Esophagus muscularis mucosa (tissue), 4 donors: Measurements from ENCODE around the gene SLC24A4. TPM values are rescaled to one million over a fixed set of nuclear protein-coding genes. Genes with fewer than 3 reads are reported as not detected.

Experiments
- DNase-seq: peaks from one replicate; pipeline ENCODE4 v3.0.0-alpha.2; 2017; ENCODE audit errors: extremely low spot score
- H3K27ac ChIP-seq, 4 donors: fragments of 200-600 bp; sonication (generic); replicated peaks in 1 of 4; 1 replicate in 3 of 4; 2 replicates in 1 of 4; pipeline ENCODE4 v1.5.1; 2016 to 2019; ENCODE audit warnings: mild to moderate bottlenecking in 1 of 4
- H3K27me3 ChIP-seq, 4 donors: fragments of 200-600 bp; sonication (generic); one replicate each; pipeline versions ENCODE4 v1.5.1 to v1.6.0; 2016 to 2019
- H3K36me3 ChIP-seq, 4 donors: fragments of 200-600 bp; sonication (generic); one replicate each; pipeline ENCODE4 v1.5.1; 2016 to 2019
- H3K4me1 ChIP-seq, 4 donors: fragments of 200-600 bp; sonication (generic); one replicate each; pipeline ENCODE4 v1.5.1; 2016 to 2019
- H3K4me3 ChIP-seq, 4 donors: fragments of 200-600 bp; sonication (generic); 1 replicate in 2 of 4; 2 replicates in 2 of 4; pipeline ENCODE4 v1.5.1; 2016 to 2019; ENCODE audit warnings: mild to moderate bottlenecking in 4 of 4, moderate library complexity in 1 of 4
- H3K9me3 ChIP-seq, 4 donors: fragments of 200-600 bp; sonication (generic); 1 replicate in 3 of 4; 2 replicates in 1 of 4; pipeline ENCODE4 v1.5.1; 2016 to 2019
- EP300 ChIP-seq: sonication (generic); formaldehyde crosslinking; IDR thresholded peaks from one replicate; pipeline ENCODE4 v1.6.1; 2017; ENCODE audit warnings: antibody characterized with exemption
- POLR2A ChIP-seq: fragments of 450-650 bp; IDR thresholded peaks from one replicate; pipeline ENCODE4 v1.6.1; 2017; ENCODE audit warnings: antibody characterized with exemption, moderate library complexity, mild to moderate bottlenecking, low read depth
- POLR2AphosphoS5 ChIP-seq, 2 donors: sonication (generic); formaldehyde crosslinking; IDR thresholded peaks; one replicate each; pipeline ENCODE4 v1.6.1; 2017; ENCODE audit warnings: antibody characterized with exemption in 2 of 2
- WGBS: methylation state at CpG from one replicate; pipeline ENCODE4 v1.1.5; 2018; 5-methylcytosine and 5-hydroxymethylcytosine counted together
- intact Hi-C: fragments of 100-400 bp; cut with DNase I; formaldehyde crosslinking; loops from one replicate; pipeline ENCODE4 v1.15.1; 2023
- total RNA-seq, 4 donors: library from RNA; depleted of rRNA; stranded (reverse); fragments of >200 nt; gene quantifications; one replicate each; pipeline versions ENCODE4 v1.1.0 to v1.2.1, GENCODE V29; 2016
- TF ChIP-seq, protein P1 (sequence below), 3 experiments: fragments of 200-600 bp in 2 of 3; fragments of 450-650 bp in 1 of 3; sonication (generic) in 2 of 3; IDR thresholded peaks; one replicate each; pipeline ENCODE4 v1.5.1; 2017 to 2019; ENCODE audit warnings: antibody characterized with exemption in 3 of 3, mild to moderate bottlenecking in 2 of 3, moderate library complexity in 1 of 3

Gene SLC24A4
- total RNA-seq, 4 donors from 2014 or later = 1.7 to 2.9 (median 2.1) TPM

DNA sequence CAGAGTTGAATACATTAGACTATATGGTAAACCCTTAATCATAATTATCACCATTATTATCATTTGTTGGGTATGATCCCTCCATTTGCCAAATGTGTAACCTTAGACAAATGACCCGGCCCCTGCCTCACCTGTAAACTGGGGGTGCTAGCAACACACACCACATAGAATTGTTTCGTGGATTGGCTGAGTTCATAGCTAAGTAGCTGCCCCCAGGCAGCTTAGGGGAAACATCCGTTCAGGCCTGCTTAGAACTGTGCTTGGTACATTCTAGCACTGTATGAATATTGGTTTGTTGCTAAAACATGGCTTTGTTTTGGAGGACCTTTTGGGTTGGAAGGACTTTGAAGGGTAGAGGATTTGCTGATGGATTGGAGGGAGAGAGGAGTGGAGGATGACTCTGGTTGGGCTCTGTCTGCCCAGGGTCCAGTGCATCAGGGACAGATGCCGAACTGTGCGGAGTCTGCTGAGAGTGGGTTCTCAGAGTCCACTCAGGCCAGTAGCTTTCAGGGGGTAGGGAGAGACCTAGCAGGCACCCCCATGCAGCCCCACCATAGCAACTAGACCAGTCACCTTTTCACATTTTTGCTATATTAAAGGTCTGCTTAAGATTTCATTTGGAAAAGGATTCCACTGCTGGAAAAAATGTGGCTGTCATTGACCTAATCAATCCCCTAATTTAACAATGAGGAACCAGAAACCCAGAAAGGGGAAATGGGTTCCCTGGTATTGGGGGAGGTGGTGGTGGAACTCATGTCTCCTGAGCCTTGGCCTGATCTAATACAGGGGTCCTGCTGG lies 192.8 kb downstream of the SLC24A4 start:
- Histone ChIP-seq H3K27me3 (no peaks in the 10 kb centered on the region), H3K9me3 (no peaks in the 10 kb centered on the region), H3K4me3 (peak overlapping the region in 3 of 4 donors; percentile 66 to 90 (median 77)), H3K36me3 (no peaks in the 10 kb centered on the region), H3K27ac (no peak overlapping the region), H3K4me1 (peaks cover 24 to 62% (median 48%) of the 10 kb centered on the region in 4 donors)
- DNase-seq = no peak
- TF ChIP-seq EP300 (no peak), POLR2A (no peak), POLR2AphosphoS5 (IDR thresholded peaks at IDR 0.05) (no peak)
- TF ChIP-seq, protein P1, sequence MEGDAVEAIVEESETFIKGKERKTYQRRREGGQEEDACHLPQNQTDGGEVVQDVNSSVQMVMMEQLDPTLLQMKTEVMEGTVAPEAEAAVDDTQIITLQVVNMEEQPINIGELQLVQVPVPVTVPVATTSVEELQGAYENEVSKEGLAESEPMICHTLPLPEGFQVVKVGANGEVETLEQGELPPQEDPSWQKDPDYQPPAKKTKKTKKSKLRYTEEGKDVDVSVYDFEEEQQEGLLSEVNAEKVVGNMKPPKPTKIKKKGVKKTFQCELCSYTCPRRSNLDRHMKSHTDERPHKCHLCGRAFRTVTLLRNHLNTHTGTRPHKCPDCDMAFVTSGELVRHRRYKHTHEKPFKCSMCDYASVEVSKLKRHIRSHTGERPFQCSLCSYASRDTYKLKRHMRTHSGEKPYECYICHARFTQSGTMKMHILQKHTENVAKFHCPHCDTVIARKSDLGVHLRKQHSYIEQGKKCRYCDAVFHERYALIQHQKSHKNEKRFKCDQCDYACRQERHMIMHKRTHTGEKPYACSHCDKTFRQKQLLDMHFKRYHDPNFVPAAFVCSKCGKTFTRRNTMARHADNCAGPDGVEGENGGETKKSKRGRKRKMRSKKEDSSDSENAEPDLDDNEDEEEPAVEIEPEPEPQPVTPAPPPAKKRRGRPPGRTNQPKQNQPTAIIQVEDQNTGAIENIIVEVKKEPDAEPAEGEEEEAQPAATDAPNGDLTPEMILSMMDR (IDR thresholded peaks at IDR 0.05) = no peak
- intact Hi-C loops = no loop called here
- WGBS = 89% methylated on average over 5 of the region's 5 CpGs

DNA sequence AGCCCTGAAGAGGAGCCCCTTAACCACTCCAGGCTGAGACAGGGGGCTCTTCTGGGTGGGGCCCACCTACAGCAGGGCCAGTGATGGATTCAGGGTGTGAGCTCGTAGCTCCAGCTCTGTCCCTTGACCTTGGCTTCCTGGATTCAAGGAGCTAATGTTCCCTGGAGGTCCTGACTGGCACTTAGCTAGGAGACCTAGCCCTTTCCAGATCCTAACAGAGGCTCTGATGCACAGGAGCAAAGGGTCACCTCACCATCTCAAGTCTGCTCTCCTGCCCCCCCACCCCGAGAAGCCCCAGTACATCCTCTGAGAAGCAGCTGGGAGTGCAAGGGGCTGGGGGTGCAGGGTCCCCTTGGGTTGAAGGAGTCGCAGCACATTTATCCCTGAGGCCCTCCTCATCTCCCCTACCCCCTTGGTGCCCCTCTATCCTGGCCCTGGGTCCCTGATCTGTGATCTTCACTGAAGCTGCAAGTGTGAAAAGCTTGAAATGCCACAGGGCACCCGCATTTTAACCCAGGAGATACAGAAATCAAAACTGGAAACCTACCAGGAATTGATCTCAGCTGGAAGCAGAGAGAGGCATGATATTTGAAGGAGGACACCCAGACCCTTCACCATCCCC lies 193.5 kb downstream of the SLC24A4 start:
- TF ChIP-seq POLR2AphosphoS5 (IDR thresholded peaks at IDR 0.05) (no peak), EP300 (no peak)
- TF ChIP-seq, protein P1 (IDR thresholded peaks at IDR 0.05) = no peak
- H3K27ac ChIP-seq = no peak overlapping the region
- no peak overlapping the region for H3K4me3 ChIP-seq
- WGBS = 93% methylated on average over 3 of the region's 4 CpGs
- no peaks in the 10 kb centered on the region for H3K27me3 ChIP-seq
- H3K9me3 ChIP-seq = no peaks in the 10 kb centered on the region
- H3K36me3 ChIP-seq = no peaks in the 10 kb centered on the region
- peaks cover 19 to 59% (median 44%) of the 10 kb centered on the region in 4 donors for H3K4me1 ChIP-seq
- intact Hi-C loops = no loop called here
- no peak for DNase-seq

DNA sequence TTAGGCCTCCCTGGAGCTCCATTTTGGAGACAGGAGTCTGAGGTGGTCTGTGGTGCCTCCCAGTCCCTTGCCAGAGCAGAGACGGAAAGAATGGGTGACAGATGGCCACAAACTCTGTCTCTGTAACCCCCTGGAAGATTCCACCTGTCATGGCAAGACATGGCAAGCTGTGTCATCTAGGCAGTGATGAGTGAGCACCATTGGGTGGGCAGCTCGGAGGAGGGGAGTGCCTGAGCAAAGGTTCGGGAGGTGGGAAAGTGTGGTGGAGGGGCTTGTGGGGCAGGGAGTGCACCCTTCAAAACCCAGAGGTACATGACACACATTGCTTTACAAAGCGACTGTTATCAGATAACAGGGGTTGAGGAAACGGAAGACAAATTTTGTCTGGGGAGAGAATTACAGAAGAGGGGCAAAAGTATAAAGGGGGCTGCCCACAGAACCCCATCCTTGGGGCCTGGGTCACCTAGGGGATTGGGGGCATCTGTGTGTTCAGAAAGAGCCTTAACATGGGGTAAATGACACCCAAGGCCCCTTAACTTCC lies 194.1 kb downstream of the SLC24A4 start:
- WGBS = 95% methylated on average over 4 of the region's 5 CpGs
- Histone ChIP-seq H3K4me3 (no peak overlapping the region), H3K27ac (no peak overlapping the region), H3K36me3 (no peaks in the 10 kb centered on the region), H3K4me1 (peaks cover 15 to 56% (median 40%) of the 10 kb centered on the region in 4 donors), H3K9me3 (no peaks in the 10 kb centered on the region), H3K27me3 (no peaks in the 10 kb centered on the region)
- TF ChIP-seq EP300 (no peak), POLR2A (no peak), POLR2AphosphoS5 (IDR thresholded peaks at IDR 0.05) (no peak)
- TF ChIP-seq, protein P1 (IDR thresholded peaks at IDR 0.05) = no peak
- DNase-seq = no peak
- intact Hi-C loops = no loop called here

DNA sequence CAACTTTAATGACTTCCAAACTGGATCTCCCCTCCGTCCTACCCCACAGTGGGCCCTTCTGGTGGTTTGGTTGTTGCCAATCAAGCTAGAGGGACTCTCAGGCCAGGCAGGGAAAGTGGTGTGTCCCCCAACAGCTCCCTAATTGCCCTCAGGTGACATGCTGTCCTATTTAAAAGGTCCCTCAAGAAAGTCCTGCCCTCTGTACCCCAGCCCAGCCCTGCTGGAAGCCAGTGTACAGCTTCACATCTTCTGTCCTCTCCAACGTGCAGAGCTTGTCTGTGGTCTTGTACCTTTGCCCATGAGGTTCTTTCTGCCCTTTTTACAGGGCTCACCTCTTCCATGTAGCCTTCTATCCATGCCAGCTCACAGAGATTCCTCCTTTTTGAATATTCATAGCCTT lies 194.8 kb downstream of the SLC24A4 start:
- Histone ChIP-seq H3K4me3 (no peak overlapping the region), H3K36me3 (no peaks in the 10 kb centered on the region), H3K4me1 (peaks cover 9 to 51% (median 35%) of the 10 kb centered on the region in 4 donors), H3K27ac (no peak overlapping the region), H3K27me3 (no peaks in the 10 kb centered on the region), H3K9me3 (no peaks in the 10 kb centered on the region)
- DNase-seq = no peak
- no peak for TF ChIP-seq POLR2A
- no peak for TF ChIP-seq POLR2AphosphoS5 (IDR thresholded peaks at IDR 0.05)
- TF ChIP-seq EP300 = no peak
- TF ChIP-seq, protein P1 (IDR thresholded peaks at IDR 0.05) = no peak
- intact Hi-C loops = no loop called here
- 84% methylated on average over 2 of the region's 2 CpGs for WGBS
